Osteoblast (primary cell): ENCODE data around the gene ATG13. TPM values are rescaled to one million over a fixed set of nuclear protein-coding genes. Genes with fewer than 3 reads are reported as not detected.

Experiments
- DNase-seq: peaks from one replicate; pipeline ENCODE4 v3.0.0; 2011; ENCODE audit warnings: low spot score, mixed read lengths; ENCODE audit not compliant: insufficient read length; ENCODE audit errors: missing footprints
- H2AFZ ChIP-seq: 2 replicates; pipeline ENCODE4 v1.6.0; 2011; ENCODE audit warnings: mild to moderate bottlenecking, low read length
- H3K27ac ChIP-seq: 2 replicates; pipeline ENCODE4 v1.5.1; 2011; ENCODE audit warnings: mild to moderate bottlenecking, low read depth, low read length, moderate library complexity
- H3K27me3 ChIP-seq: 2 replicates; pipeline ENCODE4 v1.6.0; 2012; ENCODE audit warnings: mild to moderate bottlenecking, control low read depth, inconsistent platforms, low read length, moderate library complexity; ENCODE audit not compliant: insufficient read depth
- H3K36me3 ChIP-seq: 2 replicates; pipeline ENCODE4 v1.5.1; 2011; ENCODE audit warnings: mild to moderate bottlenecking, low read length, control low read depth, moderate library complexity; ENCODE audit not compliant: insufficient read depth
- H3K4me1 ChIP-seq: 2 replicates; pipeline ENCODE4 v1.5.1; 2011; ENCODE audit warnings: mild to moderate bottlenecking, low read length, control low read depth, moderate library complexity; ENCODE audit not compliant: insufficient read depth
- H3K4me2 ChIP-seq: 2 replicates; pipeline ENCODE4 v1.6.0; 2011; ENCODE audit warnings: mild to moderate bottlenecking, low read length; ENCODE audit not compliant: insufficient read depth
- H3K4me3 ChIP-seq: fragments of 200-600 bp; sonication (generic); 3 replicates; pipeline ENCODE4 v1.5.1; 2012; ENCODE audit warnings: mild to moderate bottlenecking, low read length, inconsistent platforms; ENCODE audit not compliant: insufficient read depth
- H3K79me2 ChIP-seq: 2 replicates; pipeline ENCODE4 v1.6.0; 2012; ENCODE audit warnings: mild to moderate bottlenecking, low read length, control low read depth, inconsistent platforms; ENCODE audit not compliant: insufficient read depth
- H3K9me3 ChIP-seq: 2 replicates; pipeline ENCODE4 v1.5.1; 2011; ENCODE audit warnings: low read depth, low read length, control low read depth
- H4K20me1 ChIP-seq: 2 replicates; pipeline ENCODE4 v1.6.0; 2012; ENCODE audit warnings: mild to moderate bottlenecking, low read length, control low read depth; ENCODE audit not compliant: insufficient read depth
- CTCF ChIP-seq: IDR thresholded peaks from 2 replicates; pipeline ENCODE4 v1.5.1; 2011; ENCODE audit warnings: mild to moderate bottlenecking, low read depth, low read length, moderate library complexity; ENCODE audit errors: extremely low read depth
- total RNA-seq: library from RNA; depleted of rRNA; stranded (reverse); fragments of >200 nt; gene quantifications from 2 replicates; pipeline ENCODE4 v1.2.3, GENCODE V29; 2012

The ATG13 gene
- total RNA-seq, 1 donor, result 70.9 TPM

GRCh38 chr11:46597155-46597554 lies 20.2 kb upstream of the ATG13 start:
- Histone ChIP-seq H3K4me3 (no peak overlapping the region), H3K4me2 (no peak overlapping the region), H3K9me3 (no peaks in the 10 kb centered on the region), H3K4me1 (peaks cover 19% of the 10 kb centered on the region), H3K36me3 (no peaks in the 10 kb centered on the region), H4K20me1 (peaks cover 8% of the 10 kb centered on the region), H3K79me2 (peaks cover 16% of the 10 kb centered on the region), H3K27me3 (no peaks in the 10 kb centered on the region), H2AFZ (no peak overlapping the region), H3K27ac (no peak overlapping the region)
- no peak for DNase-seq
- TF ChIP-seq CTCF, result no peak

GRCh38 chr11:46597609-46598219 lies 19.6 kb upstream of the ATG13 start:
- peak; percentile 54 for DNase-seq
- H3K9me3 ChIP-seq, result no peaks in the 10 kb centered on the region
- no peaks in the 10 kb centered on the region for H3K27me3 ChIP-seq
- peaks cover 11% of the 10 kb centered on the region for H3K79me2 ChIP-seq
- no peak for TF ChIP-seq CTCF
- H2AFZ ChIP-seq, result no peak overlapping the region
- H3K27ac ChIP-seq, result no peak overlapping the region
- no peak overlapping the region for H3K4me2 ChIP-seq
- H3K4me1 ChIP-seq, result peaks cover 15% of the 10 kb centered on the region
- H3K36me3 ChIP-seq, result no peaks in the 10 kb centered on the region
- H3K4me3 ChIP-seq, result no peak overlapping the region
- peaks cover 5% of the 10 kb centered on the region for H4K20me1 ChIP-seq

GRCh38 chr11:46599340-46600193 lies 17.8 kb upstream of the ATG13 start:
- Histone ChIP-seq H3K36me3 (no peaks in the 10 kb centered on the region), H4K20me1 (no peaks in the 10 kb centered on the region), H3K27ac (no peak overlapping the region), H3K4me3 (no peak overlapping the region), H3K79me2 (no peaks in the 10 kb centered on the region), H3K4me1 (peaks cover 9% of the 10 kb centered on the region), H3K9me3 (no peaks in the 10 kb centered on the region), H3K27me3 (no peaks in the 10 kb centered on the region), H2AFZ (no peak overlapping the region), H3K4me2 (no peak overlapping the region)
- TF ChIP-seq CTCF, result no peak
- DNase-seq, result no peak
